H9 (cell line): ENCODE measurements around the gene WIZ. TPM values are rescaled to one million over a fixed set of nuclear protein-coding genes. Genes with fewer than 3 reads are reported as not detected.

Source experiments
- DNase-seq: peaks from one replicate; pipeline ENCODE4 v3.0.0-alpha.2; 2017
- H2AFZ ChIP-seq: one replicate; pipeline ENCODE4 v1.6.1; 2013; ENCODE audit warnings: mild to moderate bottlenecking, low read length, control low read depth, moderate library complexity
- H2AK5ac ChIP-seq: 2 replicates; pipeline ENCODE4 v1.6.1; 2013; ENCODE audit warnings: low read length, control low read depth, mixed read lengths; ENCODE audit not compliant: insufficient read length
- H2BK120ac ChIP-seq: one replicate; pipeline ENCODE4 v1.6.1; 2013; ENCODE audit warnings: low read depth, mild to moderate bottlenecking, low read length, control low read depth, inconsistent platforms; ENCODE audit not compliant: poor library complexity, severe bottlenecking
- H2BK12ac ChIP-seq: 2 replicates; pipeline ENCODE4 v1.6.1; 2013; ENCODE audit warnings: low read length, control low read depth, mixed read lengths, low read depth; ENCODE audit not compliant: insufficient read length
- H2BK15ac ChIP-seq: 2 replicates; pipeline ENCODE4 v1.6.1; 2013; ENCODE audit warnings: low read depth, low read length, control low read depth
- H2BK20ac ChIP-seq: one replicate; pipeline ENCODE4 v1.6.1; 2013; ENCODE audit warnings: low read depth, mild to moderate bottlenecking, low read length, control low read depth, inconsistent platforms; ENCODE audit not compliant: poor library complexity, severe bottlenecking
- H2BK5ac ChIP-seq: 2 replicates; pipeline ENCODE4 v1.6.1; 2013; ENCODE audit warnings: low read length, control low read depth, mixed read lengths; ENCODE audit not compliant: insufficient read length
- H3K14ac ChIP-seq: 2 replicates; pipeline ENCODE4 v1.6.1; 2013; ENCODE audit warnings: low read length, control low read depth; ENCODE audit not compliant: insufficient read depth
- H3K18ac ChIP-seq: 2 replicates; pipeline ENCODE4 v1.6.1; 2013; ENCODE audit warnings: low read depth, mild to moderate bottlenecking, mixed read lengths, low read length, control low read depth; ENCODE audit not compliant: insufficient read length
- H3K23ac ChIP-seq: 2 replicates; pipeline ENCODE4 v1.6.1; 2013; ENCODE audit warnings: low read length, control low read depth, mixed read lengths, low read depth; ENCODE audit not compliant: insufficient read length
- H3K23me2 ChIP-seq: 2 replicates; pipeline ENCODE4 v1.6.1; 2013; ENCODE audit warnings: low read depth, mild to moderate bottlenecking, mixed read lengths, low read length, control low read depth; ENCODE audit not compliant: insufficient read length, poor library complexity, severe bottlenecking
- H3K27ac ChIP-seq: 2 replicates; pipeline ENCODE4 v1.5.1; 2013; ENCODE audit warnings: low read length, control low read depth, mixed read lengths, low read depth; ENCODE audit not compliant: insufficient read length
- H3K27me3 ChIP-seq: 2 replicates; pipeline ENCODE4 v1.6.1; 2013; ENCODE audit warnings: low read length, control low read depth, inconsistent platforms; ENCODE audit not compliant: insufficient read depth
- H3K4ac ChIP-seq: 2 replicates; pipeline ENCODE4 v1.6.1; 2013; ENCODE audit warnings: low read depth, mild to moderate bottlenecking, control low read depth, inconsistent platforms, low read length, moderate library complexity
- H3K4me1 ChIP-seq: 2 replicates; pipeline ENCODE4 v1.6.1; 2013; ENCODE audit warnings: low read length, control low read depth, inconsistent platforms; ENCODE audit not compliant: insufficient read depth
- H3K4me2 ChIP-seq: 2 replicates; pipeline ENCODE4 v1.6.1; 2013; ENCODE audit warnings: low read length, control low read depth, mixed read lengths; ENCODE audit not compliant: insufficient read length, insufficient read depth
- H3K56ac ChIP-seq: 2 replicates; pipeline ENCODE4 v1.6.1; 2013; ENCODE audit warnings: low read depth, mild to moderate bottlenecking, mixed read lengths, low read length, control low read depth; ENCODE audit not compliant: insufficient read length
- H3K79me1 ChIP-seq: 2 replicates; pipeline ENCODE4 v1.6.1; 2013; ENCODE audit warnings: low read depth, mild to moderate bottlenecking, moderate library complexity, low read length, control low read depth, inconsistent platforms; ENCODE audit not compliant: insufficient read depth, poor library complexity, severe bottlenecking
- H3K79me2 ChIP-seq: 2 replicates; pipeline ENCODE4 v1.6.1; 2013; ENCODE audit warnings: low read length, control low read depth, inconsistent platforms; ENCODE audit not compliant: insufficient read depth
- H3K9ac ChIP-seq: 2 replicates; pipeline ENCODE4 v1.6.1; 2013; ENCODE audit warnings: low read length, control low read depth, mixed read lengths; ENCODE audit not compliant: insufficient read length; ENCODE audit errors: extremely low read depth
- H3K9me3 ChIP-seq: one replicate; pipeline ENCODE4 v1.6.1; 2013; ENCODE audit warnings: low read depth, low read length, inconsistent platforms; ENCODE audit not compliant: control insufficient read depth
- H3T11ph ChIP-seq: one replicate; pipeline ENCODE4 v1.6.1; 2013; ENCODE audit warnings: mild to moderate bottlenecking, low read length, control low read depth, inconsistent platforms
- H4K20me1 ChIP-seq: one replicate; pipeline ENCODE4 v1.6.1; 2013; ENCODE audit not compliant: control insufficient read depth, insufficient read length, insufficient read depth
- H4K5ac ChIP-seq: 2 replicates; pipeline ENCODE4 v1.6.1; 2013; ENCODE audit warnings: low read depth, mild to moderate bottlenecking, mixed read lengths, low read length, control low read depth; ENCODE audit not compliant: insufficient read length
- H4K8ac ChIP-seq: replicated peaks from 2 replicates; pipeline ENCODE4 v1.6.1; 2013; ENCODE audit warnings: low read length, control low read depth, mixed read lengths, low read depth; ENCODE audit not compliant: insufficient read length
- H4K91ac ChIP-seq: 2 replicates; pipeline ENCODE4 v1.6.1; 2013; ENCODE audit warnings: low read depth, mild to moderate bottlenecking, moderate library complexity, mixed read lengths, low read length, control low read depth; ENCODE audit not compliant: insufficient read length
- H3K27ac Mint-ChIP-seq, 3 experiments: 2 replicates in 2 of 3; 3 replicates in 1 of 3; pipeline ENCODE4 v1.8.0; 2020 to 2021; ENCODE audit warnings: mixed read lengths in 3 of 3, mild to moderate bottlenecking in 1 of 3, moderate library complexity in 1 of 3
- H3K27me3 Mint-ChIP-seq: 2 replicates; pipeline ENCODE4 v1.8.0; 2021; ENCODE audit warnings: low read depth, mild to moderate bottlenecking, moderate library complexity, mixed read lengths
- H3K36me3 Mint-ChIP-seq, 3 experiments: 2 replicates in 2 of 3; 3 replicates in 1 of 3; pipeline ENCODE4 v1.8.0; 2020 to 2021; ENCODE audit warnings: low read depth in 3 of 3, mixed read lengths in 3 of 3; ENCODE audit not compliant: insufficient read depth in 1 of 3
- H3K4me1 Mint-ChIP-seq, 2 experiments: 2 replicates each; pipeline ENCODE4 v1.8.0; 2020; ENCODE audit warnings: mixed read lengths in 2 of 2
- H3K4me3 Mint-ChIP-seq, 2 experiments: 2 replicates in 1 of 2; 3 replicates in 1 of 2; pipeline ENCODE4 v1.8.0; 2020 to 2021; ENCODE audit warnings: mild to moderate bottlenecking in 2 of 2, mixed read lengths in 2 of 2, moderate library complexity in 1 of 2
- H3K9me3 Mint-ChIP-seq, 2 experiments: 2 replicates in 1 of 2; 3 replicates in 1 of 2; pipeline ENCODE4 v1.8.0; 2020; ENCODE audit warnings: mild to moderate bottlenecking in 2 of 2, mixed read lengths in 2 of 2, moderate library complexity in 1 of 2
- WGBS: extraction: QIAGEN DNeasy Blood & Tissue Kit; methylation state at CpG from one replicate; pipeline ENCODE4 v1.1.7; 2013; ENCODE audit warnings: missing lambda C conversion rate, low lambda C conversion rate, mixed read lengths; ENCODE audit not compliant: insufficient read length; ENCODE audit errors: extremely low coverage; 5-methylcytosine and 5-hydroxymethylcytosine counted together
- total RNA-seq: library from RNA; stranded (reverse); gene quantifications from 2 replicates; pipeline ENCODE4 v1.2.1, GENCODE V29; 2021
- TF ChIP-seq, protein P1 (sequence below): fragments of 200-600 bp; sonication (generic); conservative IDR thresholded peaks from 3 replicates; pipeline ENCODE4 v1.8.0; 2021; ENCODE audit warnings: antibody characterized with exemption, mild to moderate bottlenecking

Gene WIZ
- total RNA-seq, 1 experiment from 2014 or later, result 33.3 TPM

DNA sequence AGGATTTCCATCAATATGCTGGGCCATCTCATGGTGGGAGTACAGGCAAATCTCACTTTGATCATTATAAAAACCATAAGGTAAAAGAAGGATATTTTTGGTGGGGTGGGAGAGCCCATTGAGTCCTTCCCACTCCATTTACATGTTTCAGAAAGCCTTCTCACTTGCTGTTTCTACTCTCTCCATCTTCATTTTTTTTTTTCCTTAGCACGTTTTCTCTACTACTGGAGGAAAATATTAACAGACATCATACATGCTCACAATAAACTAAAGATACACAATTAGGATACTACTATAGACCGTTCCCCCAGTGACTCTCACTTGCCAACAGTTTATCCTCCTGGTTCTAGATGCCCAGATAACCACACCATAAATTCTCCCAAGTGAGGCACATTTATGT lies 68.3 kb downstream of the WIZ start:
- no CpG with 5 or more reads among the region's 2 CpGs for WGBS
- Mint-ChIP-seq H3K4me1 (peaks cover 28 to 31% of the 10 kb centered on the region in 2 experiments), H3K4me3 (peak overlapping the region; percentile 90 to 95), H3K27me3 (no peaks in the 10 kb centered on the region; the same call in 1 of the 2 replicates), H3K9me3 (no peaks in the 10 kb centered on the region; a peak in 1 of 5 replicates), H3K36me3 (peaks cover 5 to 21% (median 8%) of the 10 kb centered on the region in 3 experiments; a peak in 6 of 7 replicates), H3K27ac (peak overlapping the region in 2 of 3 experiments; percentile 38 to 58; a peak in 2 of 7 replicates)
- Histone ChIP-seq H3K9me3 (no peaks in the 10 kb centered on the region), H3T11ph (no peak overlapping the region), H3K4me1 (peaks cover 2% of the 10 kb centered on the region; the same call in 1 of the 2 replicates), H3K4me2 (peak overlapping the region; percentile 69), H4K20me1 (no peaks in the 10 kb centered on the region), H3K56ac (no peak overlapping the region), H2AFZ (no peak overlapping the region), H2AK5ac (no peak overlapping the region), H2BK120ac (no peak overlapping the region), H3K79me2 (peaks cover 22% of the 10 kb centered on the region; the same call in 1 of the 2 replicates), H3K4ac (no peak overlapping the region), H4K8ac (no peak overlapping the region), H3K27me3 (no peaks in the 10 kb centered on the region), H3K79me1 (no peaks in the 10 kb centered on the region), H4K5ac (no peak overlapping the region), H3K27ac (no peak overlapping the region), H3K18ac (no peak overlapping the region), H4K91ac (no peak overlapping the region), H3K9ac (no peak overlapping the region), H3K23me2 (peaks cover 8% of the 10 kb centered on the region), H2BK20ac (no peak overlapping the region), H3K14ac (no peak overlapping the region), H2BK15ac (no peak overlapping the region), H3K23ac (no peak overlapping the region), H2BK12ac (no peak overlapping the region), H2BK5ac (no peak overlapping the region)
- DNase-seq, result no peak
- TF ChIP-seq, protein P1, sequence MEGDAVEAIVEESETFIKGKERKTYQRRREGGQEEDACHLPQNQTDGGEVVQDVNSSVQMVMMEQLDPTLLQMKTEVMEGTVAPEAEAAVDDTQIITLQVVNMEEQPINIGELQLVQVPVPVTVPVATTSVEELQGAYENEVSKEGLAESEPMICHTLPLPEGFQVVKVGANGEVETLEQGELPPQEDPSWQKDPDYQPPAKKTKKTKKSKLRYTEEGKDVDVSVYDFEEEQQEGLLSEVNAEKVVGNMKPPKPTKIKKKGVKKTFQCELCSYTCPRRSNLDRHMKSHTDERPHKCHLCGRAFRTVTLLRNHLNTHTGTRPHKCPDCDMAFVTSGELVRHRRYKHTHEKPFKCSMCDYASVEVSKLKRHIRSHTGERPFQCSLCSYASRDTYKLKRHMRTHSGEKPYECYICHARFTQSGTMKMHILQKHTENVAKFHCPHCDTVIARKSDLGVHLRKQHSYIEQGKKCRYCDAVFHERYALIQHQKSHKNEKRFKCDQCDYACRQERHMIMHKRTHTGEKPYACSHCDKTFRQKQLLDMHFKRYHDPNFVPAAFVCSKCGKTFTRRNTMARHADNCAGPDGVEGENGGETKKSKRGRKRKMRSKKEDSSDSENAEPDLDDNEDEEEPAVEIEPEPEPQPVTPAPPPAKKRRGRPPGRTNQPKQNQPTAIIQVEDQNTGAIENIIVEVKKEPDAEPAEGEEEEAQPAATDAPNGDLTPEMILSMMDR, result no peak
